Stimulated activated CD8-positive, alpha-beta memory T cell treated with anti-CD3 and anti-CD28 coated beads, Interleukin-12 subunit alpha, Interleukin-12 subunit beta, amount 100 ng/mL, for 24 hours (primary cell): ENCODE results near the gene PRLR.
"Not testable (repeated sequence)": the region's sequence is repeated elsewhere in the genome, so short reads cannot be mapped to it uniquely, and the experiment has no call there.

Source experiments
- DNase-seq: peaks from one replicate; pipeline ENCODE4 v3.0.0-alpha.2; 2020; ENCODE audit errors: extremely low read depth

PRLR gene

DNA sequence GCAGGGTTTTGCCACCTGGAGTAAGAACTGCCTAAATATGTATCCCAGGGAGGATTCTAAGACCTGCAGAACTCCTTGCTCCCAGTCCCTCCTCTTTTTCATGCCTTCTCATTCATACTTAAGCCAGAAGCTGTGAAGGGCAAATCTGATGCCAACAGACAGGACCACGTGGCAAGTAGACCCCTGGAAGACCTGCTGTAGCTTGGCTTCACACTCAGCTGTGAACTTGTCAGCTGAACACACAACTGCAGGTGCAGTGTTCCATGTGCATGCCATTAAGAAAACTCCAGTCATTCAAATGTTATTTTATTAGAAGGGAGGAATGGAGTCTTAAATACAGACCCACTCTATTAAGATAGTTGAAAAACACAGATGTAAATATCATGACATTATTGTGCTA lies 103.3 kb downstream of the PRLR start:
- DNase-seq: no peak

DNA sequence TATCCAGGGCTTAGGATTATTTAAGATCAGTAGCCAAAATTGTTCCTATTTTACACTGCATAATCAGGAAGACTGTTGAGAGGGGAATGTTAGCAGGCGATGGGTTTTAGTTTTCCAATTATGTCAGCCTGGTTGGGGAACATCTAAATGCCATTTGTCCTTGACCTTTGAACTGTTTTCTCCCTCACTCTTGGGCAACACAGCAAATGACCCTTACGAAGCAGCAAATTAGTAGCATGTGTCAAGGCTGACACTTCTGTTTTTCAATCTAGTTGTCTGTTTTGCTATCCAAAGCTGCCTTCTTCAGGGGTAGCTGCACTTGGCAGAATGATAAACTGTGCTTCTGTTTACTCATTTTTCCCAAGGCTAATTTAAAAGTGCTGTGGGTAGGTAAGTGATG lies 104.5 kb downstream of the PRLR start:
- DNase-seq: no peak

DNA sequence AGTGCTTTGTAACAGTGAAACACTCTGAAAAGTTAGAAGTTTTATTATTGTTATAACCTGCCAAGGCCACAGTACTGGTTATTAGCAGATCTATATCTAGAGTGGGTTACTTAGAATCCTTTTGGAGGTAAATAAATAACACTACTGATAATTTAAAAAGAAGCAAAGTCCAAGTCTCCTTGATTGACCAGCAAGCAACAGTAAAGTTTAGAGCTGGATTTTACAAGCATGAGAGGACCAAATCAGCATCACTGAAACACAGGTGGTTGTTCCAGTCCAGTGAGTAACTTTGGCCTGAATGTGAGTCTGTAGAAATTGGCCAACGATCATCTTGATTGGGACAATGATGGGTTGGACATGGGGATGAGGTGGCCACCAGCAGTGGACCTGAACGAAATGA lies 105.4 kb downstream of the PRLR start:
- no peak for DNase-seq

DNA sequence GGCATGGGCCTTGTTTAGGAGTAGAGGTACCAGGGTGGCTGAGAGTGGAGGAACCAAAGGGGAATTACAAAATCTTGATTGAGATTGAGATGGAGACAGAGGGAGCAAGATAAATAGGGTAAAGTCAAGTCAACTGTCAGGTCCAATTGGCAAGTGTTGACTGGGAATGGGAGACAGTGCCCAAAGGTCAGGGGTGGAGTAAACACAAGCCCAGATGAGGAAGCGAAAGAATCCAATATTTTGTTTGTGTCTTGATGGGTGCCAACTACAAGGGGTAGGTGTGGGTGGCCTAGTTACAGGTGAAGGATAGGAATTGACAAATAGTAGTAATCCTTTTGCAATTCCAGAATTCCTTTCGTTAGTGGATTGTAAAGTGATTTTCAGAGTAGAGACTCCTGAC lies 107.5 kb downstream of the PRLR start:
- DNase-seq: no peak

DNA sequence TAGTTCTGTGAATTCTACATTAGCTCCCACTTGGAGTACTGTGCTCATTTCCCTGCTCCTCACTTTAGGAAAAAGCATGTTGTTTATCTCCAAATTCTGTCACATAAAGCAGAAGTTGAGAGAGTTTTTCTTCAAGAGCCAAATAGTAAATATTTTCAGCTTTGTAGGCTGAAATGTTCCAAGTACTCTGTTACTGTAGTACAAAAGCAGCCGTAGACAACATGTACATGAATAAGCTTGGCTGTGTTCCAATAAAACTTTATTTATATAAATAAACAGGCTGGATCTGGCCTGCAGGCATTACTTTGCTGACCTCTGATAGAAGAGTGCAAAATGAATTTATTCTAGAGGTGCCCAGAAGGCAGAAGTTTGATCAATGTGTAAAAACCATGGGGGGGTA lies 109.6 kb downstream of the PRLR start:
- no peak for DNase-seq

DNA sequence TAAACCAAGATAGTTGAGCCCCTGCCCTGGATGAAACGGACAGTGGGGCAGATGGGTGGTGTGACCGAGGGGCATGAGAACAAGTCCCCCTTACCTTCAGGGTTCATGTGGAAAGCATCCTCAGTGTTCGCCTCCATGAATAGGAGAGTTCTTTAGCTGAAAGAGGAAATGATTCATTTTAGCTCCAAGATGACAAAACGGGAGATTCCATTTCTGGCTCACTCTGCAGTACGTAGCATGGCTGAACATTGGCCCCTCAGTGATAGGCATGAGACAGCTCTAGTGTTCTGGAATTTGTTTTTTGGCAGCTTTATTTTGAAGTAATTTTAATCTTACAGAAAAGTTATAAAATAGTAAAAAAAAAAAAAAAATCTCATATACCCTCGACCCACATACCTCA lies 112.3 kb downstream of the PRLR start:
- no peak for DNase-seq

DNA sequence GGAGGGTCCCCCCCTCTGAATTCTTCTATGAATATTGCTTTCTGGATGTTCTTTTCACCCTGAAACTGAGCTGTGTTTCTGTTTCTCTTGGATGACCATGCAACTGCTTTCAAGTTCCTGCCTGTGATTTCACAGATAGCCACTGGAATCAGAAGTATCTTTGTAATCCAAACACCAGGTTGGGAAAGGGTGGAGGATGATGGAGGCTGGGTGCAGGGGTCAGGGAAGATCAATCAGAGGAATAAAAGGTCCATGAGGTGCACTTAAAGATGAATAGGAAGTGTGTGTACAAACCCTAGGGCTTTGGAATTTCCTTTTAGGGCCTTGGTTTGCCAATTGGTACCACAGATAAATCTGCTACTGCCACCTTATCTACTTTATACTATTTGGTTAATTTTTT lies 114.4 kb downstream of the PRLR start:
- DNase-seq: no peak

DNA sequence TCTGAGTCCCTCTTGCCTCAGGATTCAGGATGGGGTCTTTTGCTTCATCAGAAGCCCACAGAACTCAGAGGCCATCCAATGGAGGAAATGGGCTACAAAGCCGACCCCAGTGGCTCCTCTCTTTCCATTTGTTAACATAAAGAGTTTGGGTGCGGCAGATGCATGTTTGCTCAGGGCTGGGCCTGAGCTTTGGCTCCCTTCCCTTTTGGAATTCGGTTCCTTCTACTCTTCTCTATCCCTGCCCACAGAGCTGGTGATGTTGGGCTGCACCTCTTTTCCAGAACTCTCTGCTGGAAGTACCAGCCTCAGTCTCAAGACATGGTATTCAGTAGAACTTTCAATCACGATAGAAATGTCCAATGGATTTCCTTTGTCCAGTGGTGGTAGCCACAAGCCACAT lies 115.6 kb downstream of the PRLR start:
- no peak for DNase-seq

DNA sequence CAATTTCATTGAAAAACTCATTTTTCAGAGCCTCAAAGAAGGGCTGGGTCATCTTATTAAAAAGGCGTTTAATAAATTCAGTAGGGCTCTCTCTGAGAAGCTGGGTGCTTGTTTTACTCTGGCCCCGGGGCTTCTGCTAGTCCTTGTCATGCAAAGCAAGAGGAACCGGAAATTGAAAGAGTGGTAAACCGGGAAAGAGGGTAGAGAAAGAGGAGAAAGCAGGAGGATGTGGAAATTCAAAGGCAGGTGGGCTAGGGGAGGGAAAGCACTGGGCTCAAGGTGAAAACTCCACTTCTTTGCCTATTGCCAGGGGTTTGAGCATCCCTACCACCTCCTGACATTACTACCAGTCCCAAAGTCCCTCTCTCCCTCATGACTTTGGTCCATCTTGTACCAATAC lies 118.0 kb downstream of the PRLR start:
- no peak for DNase-seq

DNA sequence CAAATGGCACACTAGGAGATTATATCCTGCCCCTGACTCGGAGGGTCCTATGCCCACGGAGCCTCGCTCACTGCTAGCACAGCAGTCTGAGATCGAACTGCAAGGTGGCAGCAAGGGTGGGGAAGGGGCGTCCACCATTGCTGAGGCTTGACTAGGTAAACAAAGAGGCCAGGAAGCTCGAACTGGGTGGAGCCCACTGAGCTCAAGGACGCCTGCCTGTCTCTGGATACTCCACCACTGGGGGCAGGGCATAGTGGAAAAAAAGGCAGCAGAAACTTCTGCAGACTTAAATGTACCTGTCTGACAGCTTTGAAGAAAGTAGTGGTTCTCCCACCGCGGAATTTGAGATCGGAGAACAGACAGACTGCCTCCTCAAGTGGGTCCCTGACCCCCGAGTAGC lies 125.7 kb downstream of the PRLR start:
- not testable (repeated sequence) for DNase-seq

DNA sequence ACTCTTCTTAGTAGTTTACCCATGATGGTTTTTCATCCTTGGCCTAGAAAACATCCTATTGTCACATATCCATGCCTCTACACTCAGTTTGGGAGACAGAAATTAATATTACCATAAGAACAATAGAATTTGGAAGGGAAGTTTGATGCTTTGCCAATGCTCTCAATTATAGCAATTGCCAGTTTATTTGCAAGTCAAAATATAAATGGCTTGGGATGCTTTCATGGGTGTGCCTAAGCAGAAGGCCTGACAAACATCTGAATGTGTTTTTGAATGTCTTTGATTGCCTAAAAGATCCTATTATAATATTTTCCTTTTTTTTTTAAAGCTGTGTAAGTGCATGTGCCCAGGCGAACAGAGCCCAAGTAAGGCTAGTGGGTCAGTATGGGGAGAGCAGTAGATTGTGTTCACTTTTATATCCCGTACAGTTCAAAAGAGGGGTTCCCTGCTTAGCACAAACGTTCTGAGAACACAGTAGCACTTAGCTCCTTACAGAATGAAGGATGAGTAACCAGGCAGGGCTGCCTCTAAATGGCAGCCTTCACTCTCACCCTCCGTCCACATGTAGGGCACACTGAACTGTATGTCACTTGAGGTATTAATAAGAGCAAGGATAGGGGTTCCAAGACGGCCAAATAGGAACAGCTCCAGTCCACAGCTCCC lies 126.5 kb downstream of the PRLR start:
- no peak for DNase-seq

DNA sequence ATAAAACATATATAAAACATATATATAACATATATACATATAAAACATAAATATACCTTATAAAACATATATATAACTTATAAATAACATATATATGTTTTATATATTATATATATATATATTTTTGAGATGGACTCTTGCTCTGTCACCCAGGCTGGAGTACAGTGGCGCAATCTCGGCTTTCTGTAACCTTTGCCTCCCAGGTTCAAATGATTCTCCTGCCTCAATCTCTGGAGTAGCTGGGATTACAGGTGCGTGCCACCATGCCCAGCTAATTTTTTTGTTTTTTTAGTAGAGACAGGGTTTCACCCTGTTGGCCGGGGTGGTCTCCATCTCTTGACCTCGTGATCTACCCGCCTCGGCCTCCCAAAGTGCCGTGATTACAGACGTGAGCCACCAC lies 128.6 kb downstream of the PRLR start:
- DNase-seq: not testable (repeated sequence)

DNA sequence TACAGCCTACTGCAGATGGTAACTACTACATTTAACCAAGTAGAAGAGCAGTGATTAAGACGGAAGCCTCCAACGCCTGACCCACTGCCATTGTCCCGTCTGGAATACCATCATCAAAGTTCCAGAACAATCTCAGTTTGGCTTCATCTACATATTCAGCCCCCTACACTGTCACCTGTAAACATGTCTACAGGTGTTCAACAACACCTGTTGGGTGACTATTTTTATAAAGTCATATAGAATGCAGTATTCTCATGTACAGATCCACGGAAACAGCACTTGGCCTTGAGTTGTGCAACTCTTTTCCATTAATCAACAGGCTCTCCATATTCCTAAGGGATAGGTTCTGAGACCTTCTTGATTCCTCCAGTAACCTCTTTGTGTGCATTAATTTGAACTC lies 129.3 kb downstream of the PRLR start:
- no peak for DNase-seq

DNA sequence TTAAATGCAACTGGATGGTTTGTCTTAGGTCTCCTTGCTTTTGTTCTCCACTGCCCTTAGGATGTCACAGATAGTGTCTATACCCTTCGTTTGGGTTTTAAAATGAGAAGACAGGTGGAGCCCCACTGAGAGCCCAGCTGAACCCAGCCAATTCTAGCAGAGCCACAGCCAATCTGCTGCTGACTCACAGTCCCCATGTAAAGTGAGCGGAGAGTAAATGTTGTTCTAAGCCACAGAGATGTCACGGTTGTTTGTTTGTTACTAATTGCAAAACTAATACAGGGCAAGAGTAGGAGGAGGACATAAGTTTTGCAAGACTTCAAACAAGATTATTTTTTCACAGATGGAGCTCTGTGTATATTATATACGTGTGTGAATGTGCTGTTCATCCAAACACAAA lies 132.1 kb downstream of the PRLR start:
- DNase-seq: no peak

DNA sequence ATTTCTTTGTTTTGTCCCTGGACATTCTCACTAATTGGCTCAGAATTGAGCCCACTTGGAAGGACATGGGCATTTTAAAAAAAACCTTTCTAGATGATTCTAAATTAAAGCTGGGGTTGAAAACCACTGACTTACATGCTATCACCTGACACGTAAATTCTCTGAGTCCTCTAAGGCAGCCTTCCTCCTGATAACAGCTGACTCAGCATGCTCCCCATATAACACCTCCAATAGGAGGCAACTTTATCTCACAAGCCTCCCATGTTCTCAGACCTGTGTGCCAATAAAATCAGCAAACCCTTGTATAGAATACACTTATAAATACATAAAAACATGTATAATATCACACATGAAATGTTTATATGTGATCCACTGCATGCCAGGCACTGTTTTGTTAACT lies 133.4 kb downstream of the PRLR start:
- no peak for DNase-seq

DNA sequence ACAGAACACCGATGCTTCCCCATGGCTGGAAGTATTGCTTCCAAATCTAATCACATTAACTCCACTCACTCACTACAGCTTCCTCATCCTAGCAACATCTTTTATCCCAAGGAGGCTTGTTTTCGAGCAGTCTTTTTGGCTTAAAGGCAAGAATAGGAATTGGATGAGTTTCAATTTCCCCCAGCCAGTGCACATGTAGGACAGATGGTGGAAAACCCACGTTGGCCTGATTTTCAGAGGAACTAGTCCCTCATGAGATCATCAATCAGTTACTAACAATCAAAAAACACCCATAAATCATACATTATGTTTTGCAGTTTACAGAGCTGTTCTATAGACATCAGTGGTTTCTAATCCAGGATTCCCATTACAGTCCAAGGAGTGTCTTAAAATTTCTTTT lies 134.1 kb downstream of the PRLR start:
- DNase-seq: no peak

DNA sequence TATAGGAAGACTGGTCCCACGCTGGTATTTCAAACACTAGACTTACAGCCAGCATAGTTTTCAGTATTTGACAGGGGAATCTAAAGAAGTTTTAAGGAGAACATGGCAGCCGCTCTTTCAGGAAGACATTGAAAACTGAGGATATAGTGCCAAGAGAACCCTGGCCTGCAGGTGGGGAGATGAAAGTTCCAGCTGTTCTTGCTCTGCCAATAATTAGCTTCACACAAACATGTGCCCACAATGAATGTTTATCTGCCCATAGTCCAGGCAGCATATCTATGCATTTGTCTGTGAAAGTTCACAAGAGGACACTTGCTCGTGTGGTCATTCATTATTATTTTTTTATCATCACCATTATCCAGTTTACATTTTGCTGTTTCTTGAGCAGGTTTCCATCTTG lies 134.9 kb downstream of the PRLR start:
- DNase-seq: no peak

DNA sequence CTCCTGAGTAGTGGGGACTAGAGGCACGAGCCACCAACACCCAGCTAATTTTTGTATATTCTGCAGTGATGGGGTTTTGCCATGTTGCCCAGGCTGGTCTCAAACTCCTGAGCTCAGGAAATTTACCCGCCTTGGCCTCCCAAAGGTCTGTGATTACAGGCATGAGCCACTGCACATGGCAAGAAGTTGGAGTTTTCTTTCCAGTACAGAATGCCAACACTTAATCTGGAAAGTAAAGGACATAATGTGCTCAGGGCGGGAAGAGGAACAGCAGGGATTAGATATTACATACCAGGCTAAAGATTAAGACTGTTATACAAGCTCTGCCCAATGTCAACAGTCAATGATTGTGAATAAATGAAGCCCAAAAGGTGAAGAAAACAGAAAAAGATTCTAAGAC lies 135.3 kb downstream of the PRLR start:
- no peak for DNase-seq

DNA sequence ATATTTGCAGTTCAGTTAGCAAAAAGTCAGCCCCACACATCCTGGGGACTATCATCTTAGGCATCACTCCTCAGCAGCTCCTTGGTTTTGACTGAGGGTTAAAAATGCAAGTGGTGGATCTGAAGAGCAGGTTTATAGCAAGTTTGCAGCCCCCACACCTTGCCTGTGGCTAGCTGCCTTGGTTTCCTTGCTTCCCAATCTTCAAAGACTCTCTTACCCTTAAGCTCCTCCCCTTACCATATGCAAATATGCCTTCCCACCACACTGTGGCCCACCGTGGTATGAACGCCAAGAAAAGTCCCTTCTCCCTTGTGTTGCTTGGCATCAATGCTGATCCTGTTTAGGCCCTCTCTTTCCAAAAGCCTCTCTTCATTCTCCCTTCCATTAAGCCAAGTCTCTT lies 137.6 kb downstream of the PRLR start:
- DNase-seq: no peak

DNA sequence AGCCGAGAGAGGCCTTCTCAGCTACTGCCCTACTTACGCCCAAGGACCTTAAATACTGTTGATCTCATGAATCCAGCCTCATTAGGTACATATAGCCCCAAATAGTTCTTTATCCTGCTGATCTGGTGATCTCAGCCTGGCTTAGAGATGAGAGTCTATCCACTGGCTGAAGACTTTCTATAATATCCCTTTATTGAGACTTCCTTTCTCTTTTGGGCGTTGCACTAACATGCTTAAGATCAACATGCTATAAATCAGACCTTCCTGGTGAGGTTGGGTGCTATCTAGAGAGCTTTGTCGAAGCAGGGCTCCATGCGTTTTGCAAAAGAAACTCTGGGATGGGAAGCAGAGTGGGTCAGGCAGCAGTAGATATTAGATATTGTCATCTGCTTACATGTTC lies 138.6 kb downstream of the PRLR start:
- DNase-seq: no peak

DNA sequence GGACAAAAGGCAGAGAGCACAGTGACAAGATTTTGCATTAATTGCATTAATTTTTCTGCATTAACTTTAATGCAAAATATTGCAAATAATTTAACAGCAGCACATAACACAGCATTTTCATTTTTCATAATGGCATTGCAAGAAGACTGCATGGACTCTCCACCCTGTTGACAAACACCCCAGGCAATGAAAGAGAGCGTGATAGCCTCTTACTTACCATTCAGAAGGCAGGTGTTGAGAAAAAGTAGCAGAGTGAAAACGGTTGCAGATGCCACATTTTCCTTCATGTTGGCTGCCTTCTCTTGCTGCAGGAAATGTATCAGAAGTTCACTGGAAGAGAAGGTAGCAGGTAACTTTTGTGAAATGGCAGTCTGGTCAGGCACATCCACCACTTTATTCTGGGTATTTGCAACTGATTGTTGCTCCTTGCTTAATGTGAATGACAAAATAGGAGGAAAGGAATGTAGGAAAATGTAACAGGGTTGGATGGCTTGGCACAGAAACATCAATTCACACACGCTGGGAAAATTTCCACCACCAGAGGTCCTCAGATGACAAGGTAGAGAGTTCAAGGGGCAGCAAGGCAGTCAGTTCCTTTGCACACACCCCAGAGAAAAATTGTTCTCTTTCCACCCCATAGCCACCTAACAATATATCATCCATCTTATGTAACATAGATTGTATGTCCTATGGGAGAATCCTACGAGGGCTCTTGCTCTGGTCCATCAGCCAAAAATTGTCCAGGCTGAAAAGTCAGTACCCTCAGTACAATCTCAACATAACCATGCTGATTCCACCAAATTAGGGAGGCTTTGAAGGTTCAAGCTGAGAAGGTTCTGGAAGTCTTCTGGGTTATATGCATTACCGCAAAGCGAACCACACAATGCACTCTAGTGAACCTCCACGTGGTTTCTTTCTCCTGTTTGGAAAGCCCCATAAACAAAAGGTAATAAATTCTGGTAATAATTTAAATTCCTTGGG lies 140.7 kb downstream of the PRLR start:
- DNase-seq: peak; percentile 10

DNA sequence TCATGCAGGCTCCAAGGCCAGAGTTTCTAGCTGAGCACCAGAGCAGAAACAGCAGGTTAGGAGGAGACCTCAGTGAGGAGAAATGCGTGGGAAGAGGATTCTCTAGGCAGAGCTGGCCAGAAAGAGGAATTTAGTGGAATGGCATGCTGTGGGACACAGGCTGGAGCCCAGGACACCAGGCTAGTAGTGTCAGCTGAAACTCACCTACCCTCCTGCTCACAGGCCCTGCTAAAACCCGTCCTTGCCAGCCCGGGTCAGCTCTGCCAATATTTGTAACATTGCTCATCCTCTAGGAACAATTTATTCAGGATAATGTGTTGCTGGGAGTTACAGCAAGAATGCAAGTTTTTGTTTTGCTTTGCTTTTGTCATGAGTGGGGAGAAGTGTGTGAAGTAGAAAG lies 142.3 kb downstream of the PRLR start:
- no peak for DNase-seq

DNA sequence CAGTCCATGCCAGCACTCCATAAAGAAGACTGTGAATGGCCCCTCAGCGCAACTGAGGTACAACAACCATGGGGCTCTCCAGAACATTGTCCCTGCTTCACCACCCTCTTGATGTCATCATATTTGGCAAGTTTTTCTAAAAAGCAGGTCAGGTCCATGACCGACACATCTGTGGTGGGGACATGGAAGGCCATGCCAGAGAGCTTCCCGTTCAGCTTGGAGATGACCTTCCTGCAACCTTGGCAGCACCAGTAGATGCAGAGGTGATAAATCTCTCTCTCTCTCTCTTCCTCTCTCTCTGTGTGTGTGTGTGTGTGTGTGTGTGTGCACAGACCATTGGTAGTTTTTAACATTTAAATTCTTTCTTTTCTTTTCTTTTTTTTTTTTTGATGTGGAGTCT lies 147.1 kb downstream of the PRLR start:
- no peak for DNase-seq
